NCI-H69 (cell line): ENCODE measurements around the gene PTPRM.

Source experiments
- DNase-seq: peaks from one replicate; lab custom pipeline; 2025; lab: John Stamatoyannopoulos, UW

The PTPRM gene

DNA sequence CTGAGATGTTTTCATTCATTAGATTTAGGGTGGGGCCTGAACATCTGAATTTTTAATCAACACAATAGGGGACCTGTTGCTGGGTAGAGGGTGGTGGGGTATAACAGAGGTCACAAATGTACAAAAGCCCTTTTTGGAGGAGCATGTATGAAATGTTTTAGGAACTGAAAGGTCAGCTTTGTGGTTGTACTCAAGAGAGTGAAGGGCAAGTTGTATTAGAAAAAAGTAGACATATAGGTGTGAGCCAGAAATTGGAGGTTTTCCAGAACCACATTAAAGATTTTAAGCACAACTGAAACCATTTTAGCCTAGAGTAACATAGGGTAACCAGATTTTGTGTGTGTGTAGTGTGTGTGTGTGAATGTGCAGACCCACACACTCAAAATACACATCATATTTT, 62.3 kb downstream of the PTPRM start:
- DNase-seq = no peak

GRCh38 chr18:7630731-7631442, 63.8 kb downstream of the PTPRM start:
- no peak for DNase-seq

GRCh38 chr18:7632152-7633098, 65.3 kb downstream of the PTPRM start:
- no peak for DNase-seq

- no peak for DNase-seq
Observed at GRCh38 chr18:7633171-7633570, 66.1 kb downstream of the PTPRM start.

DNA sequence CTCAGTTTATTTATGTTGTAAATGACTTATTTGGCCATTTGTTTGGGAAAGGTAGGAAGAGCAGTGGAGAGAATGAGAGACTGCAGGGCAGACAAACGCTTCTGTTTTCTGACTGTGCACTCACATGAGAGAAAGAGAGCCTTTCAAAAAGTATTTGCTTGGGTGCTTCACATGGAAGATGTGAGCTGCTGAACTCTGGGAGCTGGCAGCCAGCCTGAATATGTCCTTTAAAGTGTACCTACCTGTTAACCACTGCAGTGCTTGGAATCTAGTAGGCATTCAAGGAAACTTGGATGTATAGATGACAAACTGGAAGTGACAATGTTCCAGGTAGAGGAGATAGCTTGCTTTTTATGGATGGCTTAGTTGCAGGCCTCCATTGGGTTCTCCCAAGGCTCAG, 68.8 kb downstream of the PTPRM start:
- DNase-seq = no peak

DNA sequence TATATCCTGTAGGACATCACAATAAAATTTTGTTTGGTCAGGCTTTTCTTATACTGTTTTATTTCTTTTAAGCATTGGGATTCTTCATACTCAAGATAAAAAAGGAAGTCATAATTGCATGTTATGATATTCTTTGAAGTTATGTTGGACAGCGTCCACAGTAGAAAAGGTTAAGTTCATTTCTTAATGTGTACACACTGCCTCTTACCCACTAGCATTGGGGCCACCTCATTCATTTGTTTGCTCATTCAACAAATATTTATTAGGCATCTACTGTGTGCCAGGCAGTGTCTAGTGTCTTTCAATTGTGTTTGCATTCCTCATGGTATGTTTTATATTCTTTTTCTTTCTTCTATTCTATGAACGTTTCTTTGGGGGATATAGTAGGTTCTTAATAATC, 70.2 kb downstream of the PTPRM start:
- no peak for DNase-seq

GRCh38 chr18:7638321-7638720, 71.2 kb downstream of the PTPRM start:
- DNase-seq = no peak

- DNase-seq = no peak
Observed at GRCh38 chr18:7641813-7642212, 74.7 kb downstream of the PTPRM start.

DNA sequence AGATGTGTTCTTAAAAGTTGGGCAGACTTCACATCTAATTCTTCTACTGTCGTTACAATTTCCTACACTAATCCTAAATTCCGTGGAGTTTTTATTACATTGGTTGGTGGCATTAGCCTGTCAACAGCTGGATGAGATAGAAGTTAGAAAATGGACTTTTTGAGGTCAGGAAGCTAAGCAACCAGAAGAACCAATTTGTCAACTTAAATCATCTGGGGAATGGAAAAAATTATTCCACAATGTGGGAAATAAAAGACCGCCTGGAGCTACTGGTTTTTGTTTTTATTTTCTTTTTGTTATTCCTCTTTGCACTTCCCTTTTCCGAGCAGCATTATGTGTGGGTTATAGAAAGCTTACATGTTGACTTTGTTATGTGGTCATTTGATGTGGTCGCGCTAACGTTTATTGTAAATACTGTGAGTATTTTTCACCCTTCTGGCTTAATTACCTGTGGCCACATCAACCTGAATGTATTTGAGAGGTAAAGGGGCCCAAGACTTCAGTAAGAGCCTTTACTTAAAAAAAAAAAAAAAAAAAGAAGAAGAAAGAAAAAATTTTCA, 75.3 kb downstream of the PTPRM start:
- DNase-seq = no peak

GRCh38 chr18:7645756-7646155, 78.6 kb downstream of the PTPRM start:
- peak; percentile 44 for DNase-seq

DNA sequence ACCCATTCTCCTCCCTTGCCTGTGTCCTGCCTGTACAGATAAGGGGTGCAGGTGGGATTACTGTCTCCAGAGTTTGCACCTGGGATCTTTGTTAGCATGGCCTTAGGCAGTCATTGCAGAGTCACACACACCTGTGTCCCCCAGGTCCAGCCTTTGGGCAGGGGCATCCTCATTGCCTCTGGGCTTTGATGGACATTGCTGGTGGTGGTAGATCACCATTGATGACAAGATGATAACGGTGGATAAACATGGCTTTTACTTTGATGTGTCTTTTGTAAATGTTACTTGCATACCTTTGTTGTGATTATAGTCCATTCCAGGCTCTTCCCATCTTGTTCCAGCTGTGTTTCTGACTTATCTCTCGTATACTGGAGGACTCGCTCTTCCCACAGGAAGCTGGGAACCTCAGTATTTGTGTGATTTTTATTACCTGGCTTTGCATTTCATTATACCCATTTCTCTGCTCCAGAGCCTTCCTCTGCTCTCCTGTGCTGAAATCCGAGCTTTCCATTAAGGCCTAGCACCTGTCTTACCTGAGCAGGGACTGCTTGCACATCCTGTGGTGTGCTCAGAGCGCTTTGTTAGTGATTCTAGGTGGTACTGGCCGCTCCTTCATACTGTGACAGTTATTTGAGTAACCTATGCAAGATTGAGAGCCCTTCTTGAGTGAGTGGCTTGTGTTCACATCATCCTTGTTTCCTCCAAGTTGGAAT, 79.2 kb downstream of the PTPRM start:
- peak; percentile 44 for DNase-seq

DNA sequence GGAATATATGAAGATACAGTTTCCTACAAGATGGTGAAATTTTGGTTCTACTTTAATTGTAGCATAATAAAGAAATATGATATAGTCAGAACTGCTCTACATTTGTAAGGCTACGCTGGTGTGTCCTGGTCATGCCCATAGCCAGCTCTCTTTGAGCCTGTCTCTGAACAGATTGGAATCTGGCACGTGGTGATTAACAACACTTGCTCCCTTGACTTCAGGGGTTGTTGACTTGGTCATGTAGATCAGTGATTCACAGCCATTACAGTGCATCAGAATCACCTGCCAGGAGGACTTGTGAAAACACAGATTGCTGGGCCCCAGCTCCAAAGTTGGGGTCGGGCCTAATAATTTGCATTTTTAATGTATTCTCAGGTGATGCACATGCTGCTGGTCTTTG, 80.4 kb downstream of the PTPRM start:
- no peak for DNase-seq

DNA sequence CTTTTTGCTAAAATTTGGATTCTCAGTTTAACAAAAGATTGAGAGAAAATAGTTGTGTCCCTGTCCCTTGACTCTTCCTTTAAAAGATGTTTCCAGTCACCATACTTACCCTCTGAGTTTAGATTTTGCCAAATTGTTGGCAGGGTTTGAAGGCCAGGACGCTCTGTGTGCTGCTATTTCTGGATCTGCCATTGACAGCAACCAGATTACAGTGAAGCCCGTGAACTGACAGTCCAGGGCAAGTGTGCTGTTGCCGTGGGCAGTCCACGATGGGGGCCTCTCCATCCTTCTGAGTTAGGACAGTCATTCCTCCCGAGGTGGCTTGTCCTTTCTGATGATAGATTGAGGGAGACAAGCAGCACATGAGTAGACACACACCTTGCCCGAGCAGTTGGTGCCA, 89.9 kb downstream of the PTPRM start:
- no peak for DNase-seq

- no peak for DNase-seq
Observed at GRCh38 chr18:7657937-7658336, 90.8 kb downstream of the PTPRM start.

- no peak for DNase-seq
Observed at GRCh38 chr18:7658701-7659100, 91.6 kb downstream of the PTPRM start.

- DNase-seq = no peak
Observed at GRCh38 chr18:7661207-7661606, 94.1 kb downstream of the PTPRM start.

GRCh38 chr18:7662866-7663265, 95.8 kb downstream of the PTPRM start:
- DNase-seq = no peak

DNA sequence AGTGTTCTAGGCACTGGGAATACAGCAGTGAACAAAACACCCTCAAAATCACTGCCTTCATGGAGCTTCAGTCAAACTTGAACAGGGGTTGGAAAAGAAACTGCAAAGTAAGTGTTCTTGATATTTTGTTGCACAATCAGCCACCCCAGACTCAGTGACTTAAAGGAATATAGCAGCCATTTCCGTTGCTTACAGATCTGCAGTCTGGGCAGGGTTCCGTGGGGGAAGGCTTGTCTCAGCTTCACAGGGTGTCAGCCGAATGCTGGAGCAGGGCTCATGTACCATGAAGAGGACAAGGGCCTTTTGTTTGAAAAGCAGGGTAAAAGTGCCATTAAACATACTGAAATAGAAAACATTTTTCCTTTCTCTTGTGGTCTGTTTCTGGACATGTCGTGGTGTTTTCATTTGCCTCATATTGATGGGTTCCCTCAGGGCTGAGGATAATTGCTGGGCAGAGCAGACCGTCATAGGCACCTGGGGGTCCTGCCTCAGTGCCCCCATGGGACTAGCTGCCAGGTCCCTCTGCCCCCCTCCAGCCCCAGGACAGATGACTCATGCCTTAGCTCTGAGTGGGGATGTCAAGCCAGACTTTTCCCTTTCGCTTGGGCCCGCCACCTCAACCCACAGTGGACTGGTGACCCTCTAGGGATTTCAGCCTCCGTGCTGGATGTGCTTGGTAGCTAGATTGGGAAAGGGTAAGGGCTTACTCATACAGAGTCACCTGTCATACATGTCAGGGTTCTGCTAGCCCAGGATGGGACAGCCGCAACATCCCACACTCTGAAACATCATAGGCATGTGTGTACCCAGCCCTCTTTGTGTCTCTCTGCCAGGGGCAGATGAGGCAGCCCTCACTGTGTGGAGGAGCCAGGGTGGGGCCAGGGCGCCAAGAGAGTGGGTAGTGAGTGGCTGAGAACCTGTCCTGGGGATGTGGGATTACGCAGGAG, 96.5 kb downstream of the PTPRM start:
- no peak for DNase-seq

DNA sequence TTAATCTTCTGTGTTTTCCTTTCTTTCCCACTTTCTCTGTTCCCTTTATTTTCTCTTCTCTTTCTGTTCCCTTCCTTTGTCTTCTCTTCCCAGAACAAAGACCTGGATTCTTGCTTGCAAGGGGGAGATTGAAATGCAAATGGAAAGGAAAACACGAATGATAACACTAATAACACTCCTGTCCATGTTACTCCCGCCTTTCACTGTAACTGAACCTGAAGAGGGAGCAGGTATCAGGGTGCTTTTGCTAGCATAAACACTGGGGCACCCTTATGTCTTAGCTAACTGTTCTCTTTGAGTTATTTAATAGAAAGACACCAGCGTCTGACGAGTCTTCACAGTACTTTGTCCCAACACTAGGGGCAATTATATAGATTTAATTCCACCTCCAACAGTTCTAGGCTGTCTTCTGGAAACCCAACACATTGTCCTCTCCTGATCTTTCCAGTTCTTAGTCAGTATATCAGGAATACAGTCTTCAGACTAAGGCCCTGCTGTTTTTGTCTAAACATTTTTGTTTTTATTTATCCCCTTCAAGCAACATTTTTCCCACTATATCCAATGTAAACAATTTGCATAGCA, 99.2 kb downstream of the PTPRM start:
- DNase-seq = no peak

- no peak for DNase-seq
Observed at GRCh38 chr18:7668392-7668791, 101.3 kb downstream of the PTPRM start.

DNA sequence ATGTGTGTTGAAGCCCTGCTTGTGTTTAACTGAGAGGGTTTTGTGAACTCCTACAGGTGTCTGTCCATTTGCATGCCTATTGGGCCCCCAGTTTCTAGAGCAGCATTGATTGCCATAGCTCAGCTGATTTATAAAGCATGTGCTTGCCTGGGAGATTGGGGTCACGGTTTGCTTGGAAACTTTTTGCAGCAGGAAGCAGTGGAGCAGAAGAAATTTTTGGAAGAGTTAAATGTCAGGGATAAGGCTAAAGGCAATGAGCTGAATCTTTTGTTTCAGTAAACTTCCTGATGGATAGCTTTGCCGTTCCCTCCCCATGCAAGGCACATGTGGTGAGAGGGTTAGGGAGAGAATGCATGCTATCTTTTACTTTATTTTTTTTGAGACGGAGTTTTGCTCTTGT, 102.2 kb downstream of the PTPRM start:
- DNase-seq = no peak
